ENCODE results near the gene MICALL2.

MICALL2 gene

GRCh38 chr7:1393421-1393820, 65.8 kb downstream of the MICALL2 start:
- in situ Hi-C loops (cut with HindIII; ENCODE audit: low sequenced_read_pairs), result no loop called here
- no peak overlapping the region for H3K4me3 ChIP-seq (ENCODE audit: low read depth, low read length)
- no peak for DNase-seq (ENCODE audit: low read depth)
- TF ChIP-seq, protein P1, sequence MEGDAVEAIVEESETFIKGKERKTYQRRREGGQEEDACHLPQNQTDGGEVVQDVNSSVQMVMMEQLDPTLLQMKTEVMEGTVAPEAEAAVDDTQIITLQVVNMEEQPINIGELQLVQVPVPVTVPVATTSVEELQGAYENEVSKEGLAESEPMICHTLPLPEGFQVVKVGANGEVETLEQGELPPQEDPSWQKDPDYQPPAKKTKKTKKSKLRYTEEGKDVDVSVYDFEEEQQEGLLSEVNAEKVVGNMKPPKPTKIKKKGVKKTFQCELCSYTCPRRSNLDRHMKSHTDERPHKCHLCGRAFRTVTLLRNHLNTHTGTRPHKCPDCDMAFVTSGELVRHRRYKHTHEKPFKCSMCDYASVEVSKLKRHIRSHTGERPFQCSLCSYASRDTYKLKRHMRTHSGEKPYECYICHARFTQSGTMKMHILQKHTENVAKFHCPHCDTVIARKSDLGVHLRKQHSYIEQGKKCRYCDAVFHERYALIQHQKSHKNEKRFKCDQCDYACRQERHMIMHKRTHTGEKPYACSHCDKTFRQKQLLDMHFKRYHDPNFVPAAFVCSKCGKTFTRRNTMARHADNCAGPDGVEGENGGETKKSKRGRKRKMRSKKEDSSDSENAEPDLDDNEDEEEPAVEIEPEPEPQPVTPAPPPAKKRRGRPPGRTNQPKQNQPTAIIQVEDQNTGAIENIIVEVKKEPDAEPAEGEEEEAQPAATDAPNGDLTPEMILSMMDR (IDR thresholded peaks at IDR 0.05; ENCODE audit: low read depth, low read length, missing control alignments), result no peak

DNA sequence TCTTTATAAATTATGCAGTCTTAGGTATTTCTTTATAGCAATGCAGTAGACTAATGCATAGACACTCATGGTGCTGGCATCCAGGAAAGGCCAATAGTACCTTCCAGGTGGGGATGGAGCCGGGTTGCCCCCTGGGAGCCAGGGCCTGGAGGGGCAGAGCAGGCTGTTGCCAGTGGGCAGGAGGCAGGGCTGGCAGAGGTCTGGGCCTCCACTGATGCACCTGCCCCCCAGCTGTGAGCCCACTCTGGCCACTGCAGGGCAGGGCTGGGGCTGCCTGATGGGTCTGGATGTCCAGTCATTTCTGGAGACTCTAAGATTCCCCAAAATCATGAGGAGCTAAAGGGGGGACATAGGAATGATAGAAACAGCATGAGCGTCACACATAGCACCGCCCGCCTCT, 66.7 kb downstream of the MICALL2 start:
- in situ Hi-C loops (cut with HindIII; ENCODE audit: low sequenced_read_pairs), result no loop called here
- DNase-seq (ENCODE audit: low read depth), result no peak
- no peak overlapping the region for H3K4me3 ChIP-seq (ENCODE audit: low read depth, low read length)
- TF ChIP-seq, protein P1 (IDR thresholded peaks at IDR 0.05; ENCODE audit: low read depth, low read length, missing control alignments), result no peak

DNA sequence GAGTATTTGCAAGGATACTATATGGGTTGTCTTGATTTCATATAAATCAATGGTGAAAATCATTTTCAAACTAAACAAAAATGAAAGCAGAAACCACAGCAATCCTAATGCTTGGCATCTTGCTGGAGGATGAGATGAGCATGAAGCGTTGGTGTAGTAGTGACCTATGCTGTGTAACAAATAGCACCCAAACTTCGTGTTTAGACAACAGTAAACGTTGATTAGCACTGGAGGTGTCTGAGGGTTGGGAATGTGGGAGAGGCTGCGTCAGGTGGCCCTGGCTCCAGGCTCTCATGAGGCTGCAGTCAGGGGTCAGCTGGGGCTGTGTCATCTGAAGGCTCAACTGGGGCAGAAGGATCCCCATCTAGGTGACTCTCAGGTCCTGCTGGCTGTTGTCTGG, 67.8 kb downstream of the MICALL2 start:
- DNase-seq (ENCODE audit: low read depth), result no peak
- TF ChIP-seq, protein P1 (IDR thresholded peaks at IDR 0.05; ENCODE audit: low read depth, low read length, missing control alignments), result no peak
- no peak overlapping the region for H3K4me3 ChIP-seq (ENCODE audit: low read depth, low read length)
- in situ Hi-C loops (cut with HindIII; ENCODE audit: low sequenced_read_pairs), result no loop called here

GRCh38 chr7:1388703-1389335, 70.5 kb downstream of the MICALL2 start:
- DNase-seq (ENCODE audit: low read depth), result no peak
- H3K4me3 ChIP-seq (ENCODE audit: low read depth, low read length), result no peak overlapping the region
- TF ChIP-seq, protein P1 (IDR thresholded peaks at IDR 0.05; ENCODE audit: low read depth, low read length, missing control alignments), result no peak
- in situ Hi-C loops (cut with HindIII; ENCODE audit: low sequenced_read_pairs), result loop anchor here (5.0 kb wide), 1 partner anchor 67 kb away; no protein-coding TSS in a partner anchor

GRCh38 chr7:1388021-1388702, 71.1 kb downstream of the MICALL2 start:
- in situ Hi-C loops (cut with HindIII; ENCODE audit: low sequenced_read_pairs), result loop anchor here (5.0 kb wide), 1 partner anchor 66 kb away; no protein-coding TSS in a partner anchor
- no peak for DNase-seq (ENCODE audit: low read depth)
- H3K4me3 ChIP-seq (ENCODE audit: low read depth, low read length), result no peak overlapping the region
- TF ChIP-seq, protein P1 (IDR thresholded peaks at IDR 0.05; ENCODE audit: low read depth, low read length, missing control alignments), result no peak

GRCh38 chr7:1387261-1387660, 72.0 kb downstream of the MICALL2 start:
- TF ChIP-seq, protein P1 (IDR thresholded peaks at IDR 0.05; ENCODE audit: low read depth, low read length, missing control alignments), result no peak
- no peak for DNase-seq (ENCODE audit: low read depth)
- no peak overlapping the region for H3K4me3 ChIP-seq (ENCODE audit: low read depth, low read length)
- in situ Hi-C loops (cut with HindIII; ENCODE audit: low sequenced_read_pairs), result loop anchor here (5.0 kb wide), 1 partner anchor 65 kb away; no protein-coding TSS in a partner anchor

Data from astrocyte of the cerebellum (primary cell).